Measurements from ENCODE around the gene BBS7. TPM values are rescaled to one million over a fixed set of nuclear protein-coding genes. Genes with fewer than 3 reads are reported as not detected.
A peak's percentile ranks its signal among the peaks of the same experiment; 100 is the strongest.

The BBS7 gene
- total and polyA plus RNA-seq, 9 of the 15 experiments (the other 6 are each of a cell fraction or from before 2014, with no cell fraction given): 13.4 to 25.8 (median 16.4) TPM

DNA sequence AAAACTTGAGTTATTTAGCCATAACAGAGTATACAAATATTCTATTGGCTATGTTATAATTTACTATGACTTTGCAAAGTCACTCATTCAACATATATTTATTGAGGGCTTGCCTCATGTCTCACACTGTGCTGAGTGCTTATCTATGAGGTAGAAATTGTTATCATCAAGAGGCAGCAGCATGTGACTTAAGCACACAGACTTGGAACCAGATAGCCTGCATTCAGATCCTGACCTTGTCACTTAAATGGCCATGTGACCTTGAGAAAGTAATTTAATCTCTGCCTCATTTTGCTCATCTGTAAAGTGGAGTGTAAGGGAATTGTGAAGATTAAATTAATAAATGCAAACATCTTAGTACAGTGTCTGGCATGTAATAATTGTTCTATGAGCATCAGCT, 79.3 kb downstream of the BBS7 start (continued):
- TF ChIP-seq, protein P1, sequence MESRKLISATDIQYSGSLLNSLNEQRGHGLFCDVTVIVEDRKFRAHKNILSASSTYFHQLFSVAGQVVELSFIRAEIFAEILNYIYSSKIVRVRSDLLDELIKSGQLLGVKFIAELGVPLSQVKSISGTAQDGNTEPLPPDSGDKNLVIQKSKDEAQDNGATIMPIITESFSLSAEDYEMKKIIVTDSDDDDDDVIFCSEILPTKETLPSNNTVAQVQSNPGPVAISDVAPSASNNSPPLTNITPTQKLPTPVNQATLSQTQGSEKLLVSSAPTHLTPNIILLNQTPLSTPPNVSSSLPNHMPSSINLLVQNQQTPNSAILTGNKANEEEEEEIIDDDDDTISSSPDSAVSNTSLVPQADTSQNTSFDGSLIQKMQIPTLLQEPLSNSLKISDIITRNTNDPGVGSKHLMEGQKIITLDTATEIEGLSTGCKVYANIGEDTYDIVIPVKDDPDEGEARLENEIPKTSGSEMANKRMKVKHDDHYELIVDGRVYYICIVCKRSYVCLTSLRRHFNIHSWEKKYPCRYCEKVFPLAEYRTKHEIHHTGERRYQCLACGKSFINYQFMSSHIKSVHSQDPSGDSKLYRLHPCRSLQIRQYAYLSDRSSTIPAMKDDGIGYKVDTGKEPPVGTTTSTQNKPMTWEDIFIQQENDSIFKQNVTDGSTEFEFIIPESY (CRISPR knock-in tag; IDR thresholded peaks at IDR 0.05): no peak
- TF ChIP-seq RCOR1 (IDR thresholded peaks at IDR 0.05; ENCODE audit: borderline replicate concordance in 1 of 2, low read depth in 2 of 2, low read length in 2 of 2) (peak; percentile 35 to 96; a peak in 3 of 4 replicates), ZNF124 (CRISPR knock-in tag; IDR thresholded peaks at IDR 0.05) (no peak), TCF7 (IDR thresholded peaks at IDR 0.05; ENCODE audit: borderline replicate concordance) (0 out of 2 replicates have a peak, but pooled peaks have one; percentile 36), SAP30 (IDR thresholded peaks at IDR 0.05; ENCODE audit: borderline replicate concordance, insufficient read depth, low read depth, low read length, poor library complexity, severe bottlenecking) (no peak), GTF2A2 (tag; IDR thresholded peaks at IDR 0.05) (no peak), PTBP1 (IDR thresholded peaks at IDR 0.05; ENCODE audit: low read depth, low read length) (no peak), HDAC1 (IDR thresholded peaks at IDR 0.05) (peak in 1 of 2 experiments; percentile 76; a peak in 2 of 4 replicates), ZNF589 (CRISPR knock-in tag; IDR thresholded peaks at IDR 0.05; ENCODE audit: low read depth) (no peak), ETV6 (IDR thresholded peaks at IDR 0.05; ENCODE audit: borderline replicate concordance in 1 of 2, low read depth in 2 of 2, low read length in 1 of 2) (no peak), ETV6 (CRISPR knock-in tag; IDR thresholded peaks at IDR 0.05; ENCODE audit: borderline replicate concordance) (no peak), POLR2H (tag; IDR thresholded peaks at IDR 0.05; ENCODE audit: low read depth) (no peak), BCL6 (CRISPR knock-in tag; IDR thresholded peaks at IDR 0.05) (no peak), TEAD2 (tag; IDR thresholded peaks at IDR 0.05) (no peak), MIER1 (IDR thresholded peaks at IDR 0.05; ENCODE audit: low read depth) (no peak), RFX5 (IDR thresholded peaks at IDR 0.05; ENCODE audit: low read depth, low read length) (no peak), HCFC1 (IDR thresholded peaks at IDR 0.05; ENCODE audit: low read depth, low read length) (no peak), ZNF134 (CRISPR knock-in tag; conservative IDR thresholded peaks at IDR 0.05) (0 out of 2 replicates have a peak, but pooled peaks have one; percentile 41), SP2 (IDR thresholded peaks at IDR 0.05; ENCODE audit: extremely low read depth, low read depth, low read length, poor library complexity, severe bottlenecking) (no peak)
- TF ChIP-seq, protein P2, sequence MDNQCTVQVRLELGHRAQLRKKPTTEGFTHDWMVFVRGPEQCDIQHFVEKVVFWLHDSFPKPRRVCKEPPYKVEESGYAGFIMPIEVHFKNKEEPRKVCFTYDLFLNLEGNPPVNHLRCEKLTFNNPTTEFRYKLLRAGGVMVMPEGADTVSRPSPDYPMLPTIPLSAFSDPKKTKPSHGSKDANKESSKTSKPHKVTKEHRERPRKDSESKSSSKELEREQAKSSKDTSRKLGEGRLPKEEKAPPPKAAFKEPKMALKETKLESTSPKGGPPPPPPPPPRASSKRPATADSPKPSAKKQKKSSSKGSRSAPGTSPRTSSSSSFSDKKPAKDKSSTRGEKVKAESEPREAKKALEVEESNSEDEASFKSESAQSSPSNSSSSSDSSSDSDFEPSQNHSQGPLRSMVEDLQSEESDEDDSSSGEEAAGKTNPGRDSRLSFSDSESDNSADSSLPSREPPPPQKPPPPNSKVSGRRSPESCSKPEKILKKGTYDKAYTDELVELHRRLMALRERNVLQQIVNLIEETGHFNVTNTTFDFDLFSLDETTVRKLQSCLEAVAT (IDR thresholded peaks at IDR 0.05): no peak
- TF ChIP-seq, protein P3, sequence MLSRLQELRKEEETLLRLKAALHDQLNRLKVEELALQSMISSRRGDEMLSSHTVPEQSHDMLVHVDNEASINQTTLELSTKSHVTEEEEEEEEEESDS (CRISPR knock-in tag; IDR thresholded peaks at IDR 0.05): no peak
- TF ChIP-seq, protein P4, sequence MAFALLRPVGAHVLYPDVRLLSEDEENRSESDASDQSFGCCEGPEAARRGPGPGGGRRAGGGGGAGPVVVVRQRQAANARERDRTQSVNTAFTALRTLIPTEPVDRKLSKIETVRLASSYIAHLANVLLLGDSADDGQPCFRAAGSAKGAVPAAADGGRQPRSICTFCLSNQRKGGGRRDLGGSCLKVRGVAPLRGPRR (CRISPR knock-in tag; IDR thresholded peaks at IDR 0.05): no peak
- TF ChIP-seq, protein P5, sequence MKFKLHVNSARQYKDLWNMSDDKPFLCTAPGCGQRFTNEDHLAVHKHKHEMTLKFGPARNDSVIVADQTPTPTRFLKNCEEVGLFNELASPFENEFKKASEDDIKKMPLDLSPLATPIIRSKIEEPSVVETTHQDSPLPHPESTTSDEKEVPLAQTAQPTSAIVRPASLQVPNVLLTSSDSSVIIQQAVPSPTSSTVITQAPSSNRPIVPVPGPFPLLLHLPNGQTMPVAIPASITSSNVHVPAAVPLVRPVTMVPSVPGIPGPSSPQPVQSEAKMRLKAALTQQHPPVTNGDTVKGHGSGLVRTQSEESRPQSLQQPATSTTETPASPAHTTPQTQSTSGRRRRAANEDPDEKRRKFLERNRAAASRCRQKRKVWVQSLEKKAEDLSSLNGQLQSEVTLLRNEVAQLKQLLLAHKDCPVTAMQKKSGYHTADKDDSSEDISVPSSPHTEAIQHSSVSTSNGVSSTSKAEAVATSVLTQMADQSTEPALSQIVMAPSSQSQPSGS (CRISPR knock-in tag; IDR thresholded peaks at IDR 0.05): no peak
